GM19238 (cell line): Measurements from ENCODE around the gene TLCD1.
"Not testable (repeated sequence)": the region's sequence is repeated elsewhere in the genome, so short reads cannot be mapped to it uniquely, and the experiment has no call there.

Source experiments
- DNase-seq: peaks from one replicate; pipeline ENCODE4 v3.0.0; 2011; ENCODE audit warnings: low spot score; ENCODE audit not compliant: insufficient read length

TLCD1 gene

GRCh38 chr17:28747051-28747691 lies 21.1 kb upstream of the TLCD1 start:
- DNase-seq: no peak

- no peak for DNase-seq
Observed at GRCh38 chr17:28746611-28747050, 20.6 kb upstream of the TLCD1 start.

- DNase-seq: no peak
Observed at GRCh38 chr17:28745786-28746411, 19.9 kb upstream of the TLCD1 start.

GRCh38 chr17:28744972-28745785 lies 19.1 kb upstream of the TLCD1 start:
- DNase-seq: no peak

DNA sequence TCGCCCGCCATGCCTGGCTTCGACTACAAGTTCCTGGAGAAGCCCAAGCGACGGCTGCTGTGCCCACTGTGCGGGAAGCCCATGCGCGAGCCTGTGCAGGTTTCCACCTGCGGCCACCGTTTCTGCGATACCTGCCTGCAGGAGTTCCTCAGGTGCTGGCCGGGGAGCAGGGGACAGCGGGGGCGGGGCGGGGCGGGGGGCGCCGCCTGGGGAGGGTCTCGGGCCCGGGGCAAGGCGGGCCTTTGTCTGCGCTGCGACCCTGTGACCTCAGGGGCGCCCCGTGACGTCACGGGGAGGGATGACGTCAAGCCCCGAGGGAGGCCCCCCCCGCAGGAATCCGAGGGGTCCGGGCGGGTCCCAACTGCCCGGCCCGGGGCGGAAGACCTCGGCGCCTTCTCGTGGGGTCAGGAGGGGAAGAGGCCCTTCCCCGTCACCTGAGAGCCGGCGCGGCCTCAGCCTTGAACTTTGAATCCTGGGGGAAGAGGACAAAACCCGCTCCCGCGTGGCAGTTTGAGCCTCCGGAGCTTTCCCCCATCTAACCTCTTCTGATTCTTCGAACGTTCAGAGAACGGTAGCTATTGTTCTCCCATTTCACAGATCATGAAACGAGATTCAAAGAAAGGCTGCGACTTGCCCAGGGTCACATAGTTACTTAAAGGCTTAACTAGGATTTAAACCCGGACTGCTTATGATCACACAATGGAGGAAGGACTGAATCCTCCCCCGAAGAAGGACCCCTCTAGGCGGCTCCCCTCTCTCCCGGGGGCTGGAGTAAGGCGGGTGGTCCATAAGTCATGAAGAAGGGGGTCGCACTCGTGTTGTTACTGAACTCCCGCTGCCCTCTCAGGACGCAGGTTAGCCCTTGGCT lies 18.3 kb upstream of the TLCD1 start:
- DNase-seq: no peak

GRCh38 chr17:28743243-28744103 lies 17.4 kb upstream of the TLCD1 start, which contains the start of gene TRAF4:
Gene TRAF4, plus strand, starts transcription at chr17:28744011. Its CDS starts 102 bp downstream, at chr17:28744113.
- peak; percentile 63 for DNase-seq

DNA sequence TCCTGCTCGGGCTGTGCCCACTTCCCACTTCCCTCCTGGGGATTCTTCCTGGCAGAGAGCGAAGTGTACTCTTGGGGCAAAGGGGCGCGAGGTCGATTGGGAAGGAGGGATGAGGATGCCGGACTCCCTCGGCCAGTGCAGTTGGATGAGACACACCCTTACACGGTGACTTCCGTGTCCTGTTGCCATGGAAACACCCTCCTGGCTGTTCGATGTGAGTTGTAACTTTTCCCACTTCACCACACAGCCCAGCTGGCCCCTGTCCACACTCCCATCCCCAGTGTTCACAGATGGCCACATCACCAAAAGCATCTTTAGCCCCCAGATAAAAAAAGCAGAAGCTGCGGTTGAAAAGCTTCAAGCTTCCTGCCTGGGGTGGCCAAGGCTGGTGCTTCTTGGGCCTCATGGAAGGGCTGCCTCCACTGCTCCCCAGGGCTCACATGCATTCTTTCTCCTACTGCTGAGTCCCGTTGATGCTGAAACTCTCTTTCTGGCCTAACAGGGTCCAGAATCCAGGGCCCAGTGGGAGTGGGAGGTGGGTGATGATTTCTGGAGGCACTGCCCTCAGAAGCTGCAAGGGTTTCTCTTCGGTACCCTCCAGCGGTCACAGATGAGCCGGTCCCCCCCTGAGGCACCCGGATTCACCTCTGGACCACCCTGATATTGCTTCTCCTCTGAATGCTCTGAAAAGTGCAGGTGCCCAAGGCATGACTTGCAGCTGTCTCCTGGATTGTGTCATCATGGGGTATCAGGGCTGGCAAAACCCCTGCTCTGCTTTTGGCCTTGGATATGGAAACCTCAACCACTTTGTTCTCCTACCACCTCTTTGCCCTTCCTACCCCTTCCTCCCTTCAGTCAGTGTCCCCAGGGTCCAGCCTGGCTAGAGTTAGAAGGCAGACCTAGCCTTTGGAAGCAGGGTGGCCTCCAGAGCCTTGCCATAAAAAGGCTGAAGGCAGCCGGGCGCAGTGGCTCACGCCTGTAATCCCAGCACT lies 15.6 kb upstream of the TLCD1 start:
- DNase-seq: no peak

GRCh38 chr17:28740406-28741357 lies 14.6 kb upstream of the TLCD1 start:
- DNase-seq: no peak

DNA sequence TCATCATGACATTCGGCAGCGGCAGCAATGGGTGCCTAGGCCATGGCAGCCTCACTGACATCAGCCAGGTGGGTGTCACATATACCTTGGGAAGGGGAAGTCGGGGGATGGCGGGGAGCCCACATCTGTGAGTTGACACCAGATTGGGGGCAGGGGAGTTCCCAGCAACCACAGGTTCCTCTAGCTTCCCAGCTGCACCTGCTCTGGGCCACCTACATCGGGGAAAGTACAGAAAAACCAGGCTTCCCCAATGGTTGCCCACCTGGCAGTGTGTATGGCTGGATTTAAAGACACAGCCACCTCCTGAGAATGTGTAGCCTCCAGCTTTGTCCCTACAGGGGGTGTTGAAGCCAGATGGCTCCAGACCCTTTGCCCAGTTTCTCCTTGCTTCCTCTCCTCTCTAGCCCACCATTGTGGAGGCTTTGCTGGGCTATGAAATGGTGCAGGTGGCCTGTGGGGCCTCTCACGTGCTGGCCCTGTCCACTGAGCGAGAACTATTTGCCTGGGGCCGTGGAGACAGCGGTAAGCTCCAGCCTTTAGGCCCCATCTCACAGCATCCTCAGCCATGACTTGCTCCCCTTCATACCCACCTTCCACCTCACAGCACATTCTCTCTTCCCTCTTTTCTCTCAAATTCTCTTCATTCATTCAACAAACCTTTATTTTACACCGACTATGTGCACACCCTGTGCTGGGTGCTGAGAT lies 12.8 kb upstream of the TLCD1 start:
- DNase-seq: no peak

- DNase-seq: peak; percentile 78
Observed at GRCh38 chr17:28737770-28738679, 12.0 kb upstream of the TLCD1 start.

DNA sequence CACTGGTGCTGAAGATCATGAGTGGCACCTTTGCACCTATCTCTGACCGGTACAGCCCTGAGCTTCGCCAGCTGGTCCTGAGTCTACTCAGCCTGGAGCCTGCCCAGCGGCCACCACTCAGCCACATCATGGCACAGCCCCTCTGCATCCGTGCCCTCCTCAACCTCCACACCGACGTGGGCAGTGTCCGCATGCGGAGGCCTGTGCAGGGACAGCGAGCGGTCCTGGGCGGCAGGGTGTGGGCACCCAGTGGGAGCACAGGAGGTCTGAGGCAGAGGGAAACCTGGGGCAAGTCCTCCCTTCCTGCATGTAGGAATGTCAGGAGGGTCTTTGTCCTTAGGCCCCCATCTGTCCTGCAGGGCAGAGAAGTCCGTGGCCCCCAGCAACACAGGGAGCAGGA lies 11.3 kb upstream of the TLCD1 start:
- no peak for DNase-seq

DNA sequence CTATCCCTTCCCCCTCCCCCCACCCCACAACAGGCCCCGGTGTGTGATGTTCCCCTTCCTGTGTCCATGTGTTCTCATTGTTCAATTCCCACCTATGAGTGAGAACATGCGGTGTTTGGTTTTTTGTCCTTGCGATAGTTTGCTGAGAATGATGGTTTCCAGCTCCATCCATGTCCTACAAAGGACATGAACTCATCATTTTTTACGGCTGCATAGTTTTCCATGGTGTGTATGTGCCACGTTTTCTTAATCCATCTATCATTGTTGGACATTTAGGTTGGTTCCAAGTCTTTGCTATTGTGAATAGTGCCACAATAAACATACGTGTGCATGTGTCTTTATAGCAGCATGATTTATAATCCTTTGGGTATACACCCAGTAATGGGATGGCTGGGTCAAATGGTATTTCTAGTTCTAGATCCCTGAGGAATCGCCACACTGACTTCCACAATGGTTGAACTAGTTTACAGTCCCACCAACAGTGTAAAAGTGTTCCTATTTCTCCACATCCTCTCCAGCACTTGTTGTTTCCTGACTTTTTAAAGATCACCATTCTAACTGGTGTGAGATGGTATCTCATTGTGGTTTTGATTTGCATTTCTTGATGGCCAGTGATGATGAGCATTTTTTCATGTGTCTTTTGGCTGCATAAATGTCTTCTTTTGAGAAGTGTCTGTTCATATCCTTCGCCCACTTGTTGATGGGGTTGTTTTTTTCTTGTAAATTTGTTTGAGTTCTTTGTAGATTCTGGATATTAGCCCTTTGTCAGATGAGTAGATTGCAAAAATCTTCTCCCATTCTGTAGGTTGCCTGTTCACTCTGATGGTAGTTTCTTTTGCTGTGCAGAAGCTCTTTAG lies 10.1 kb upstream of the TLCD1 start:
- DNase-seq: not testable (repeated sequence)

- DNase-seq: no peak
Observed at GRCh38 chr17:28735242-28735722, 9.2 kb upstream of the TLCD1 start.

DNA sequence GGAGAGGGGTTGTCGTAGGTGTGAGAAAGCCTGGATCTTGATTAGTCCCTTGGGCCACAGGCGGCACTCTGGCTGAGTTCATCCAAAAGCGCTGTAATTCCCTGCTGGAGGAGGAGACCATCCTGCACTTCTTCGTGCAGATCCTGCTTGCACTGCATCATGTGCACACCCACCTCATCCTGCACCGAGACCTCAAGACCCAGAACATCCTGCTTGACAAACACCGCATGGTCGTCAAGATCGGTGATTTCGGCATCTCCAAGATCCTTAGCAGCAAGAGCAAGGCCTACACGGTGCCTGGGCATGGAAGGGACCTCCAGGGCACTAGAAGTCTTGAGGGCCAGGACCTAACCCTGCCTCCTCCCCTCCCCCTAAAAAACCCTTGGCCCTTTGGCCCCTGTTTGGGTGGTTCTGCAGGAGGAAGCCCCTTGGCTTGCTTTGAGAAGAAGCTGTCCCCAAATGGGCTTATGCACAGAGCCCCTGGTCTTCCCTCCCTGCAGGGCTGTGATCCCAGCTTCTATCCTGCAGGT lies 8.7 kb upstream of the TLCD1 start:
- DNase-seq: no peak

DNA sequence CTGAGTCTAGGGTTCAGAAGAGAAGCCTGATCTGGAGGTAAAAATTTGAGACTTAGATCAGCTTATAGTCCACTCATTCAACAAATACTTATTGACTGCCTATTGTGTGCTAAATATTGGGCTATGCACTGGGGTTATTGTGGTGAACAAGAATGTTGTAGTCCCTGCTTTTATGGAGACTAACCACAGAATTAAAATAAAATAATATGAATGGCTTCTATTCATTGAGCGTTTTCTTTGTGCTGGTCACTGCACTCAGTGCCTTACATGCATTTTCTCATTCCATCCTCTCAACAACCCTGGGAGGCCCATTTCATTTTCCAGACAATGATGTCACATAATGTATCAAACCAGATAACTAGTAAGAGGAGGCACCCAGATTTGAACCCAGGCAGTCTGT lies 7.3 kb upstream of the TLCD1 start:
- no peak for DNase-seq
